K562 (cell line): ENCODE results near the gene FSIP2.

Experiments
- BACH1 ChIP-seq: fragments of 200-800 bp; sonication (Bioruptor generic); IDR thresholded peaks from 2 replicates; pipeline ENCODE4 v1.6.1; 2016; ENCODE audit warnings: missing genetic modification characterization, missing compliant biosample characterization
- BRD4 ChIP-seq: fragments of 200-600 bp; sonication (generic); IDR thresholded peaks from 2 replicates; pipeline ENCODE4 v1.6.1; 2017; ENCODE audit warnings: inconsistent platforms
- CBX2 ChIP-seq: fragments of 200-600 bp; sonication (generic); IDR thresholded peaks from one replicate; pipeline ENCODE4 v1.6.1; 2012; ENCODE audit warnings: mild to moderate bottlenecking, low read length, inconsistent platforms; ENCODE audit not compliant: insufficient read depth, poor library complexity, severe bottlenecking
- CEBPB ChIP-seq: fragments of 450-650 bp; IDR thresholded peaks from 2 replicates; pipeline ENCODE4 v1.6.1; 2016; ENCODE audit warnings: missing genetic modification characterization, missing compliant biosample characterization
- CTCF ChIP-seq, 3 experiments: IDR thresholded peaks in 2 of 3; conservative IDR thresholded peaks in 1 of 3; 2 replicates each; pipeline ENCODE4 v1.5.1; 2011 to 2012; ENCODE audit warnings: low read length in 3 of 3, mild to moderate bottlenecking in 3 of 3, control low read depth in 2 of 3, improper control_type of control experiment in 1 of 3, inconsistent platforms in 1 of 3, low read depth in 1 of 3, mixed read lengths in 1 of 3, moderate library complexity in 1 of 3; ENCODE audit not compliant: insufficient read depth in 2 of 3
- EP300 ChIP-seq: IDR thresholded peaks from 2 replicates; pipeline ENCODE4 v1.6.1; 2012; ENCODE audit warnings: low read length, improper control_type of control experiment
- ESRRA ChIP-seq: fragments of 450-650 bp; IDR thresholded peaks from 2 replicates; pipeline ENCODE4 v1.6.1; 2014; ENCODE audit warnings: low read depth, mild to moderate bottlenecking, moderate library complexity, borderline replicate concordance
- POLR2A ChIP-seq: fragments of 450-650 bp; conservative IDR thresholded peaks from 2 replicates; pipeline ENCODE4 v1.6.1; 2016
- POLR3G ChIP-seq: IDR thresholded peaks from 2 replicates; pipeline ENCODE4 v1.6.1; 2011; ENCODE audit not compliant: insufficient read length, insufficient replicate concordance; ENCODE audit errors: extremely low read depth
- STAT5B ChIP-seq: fragments of 250-450 bp; sonication (Bioruptor Pico); IDR thresholded peaks from 2 replicates; pipeline ENCODE4 v1.8.0; 2021; ENCODE audit warnings: mild to moderate bottlenecking, inconsistent platforms

GRCh38 chr2:185875136-185875931 lies 136.7 kb downstream of the FSIP2 start:
- TF ChIP-seq CTCF (IDR thresholded peaks at IDR 0.05 in 2 of 3, conservative IDR thresholded peaks at IDR 0.05 in 1 of 3; ENCODE audit: insufficient read depth in 2 of 3, low read depth in 1 of 3, low read length in 3 of 3): no peak
- no peak for TF ChIP-seq EP300
- TF ChIP-seq CEBPB (tag): no peak
- no peak for TF ChIP-seq STAT5B
- TF ChIP-seq POLR2A: no peak
- TF ChIP-seq POLR3G: no peak
- TF ChIP-seq BRD4: no peak
- no peak for TF ChIP-seq ESRRA
- TF ChIP-seq CBX2: no peak
- no peak for TF ChIP-seq BACH1 (tag)
